Body of pancreas (tissue), 4 donors: Measurements from ENCODE around the gene CLEC9A.

Source experiments
- POLR2A ChIP-seq, 3 donors: fragments of 450-650 bp; IDR thresholded peaks; one replicate each; pipeline ENCODE4 v1.6.1; 2016; ENCODE audit warnings: antibody characterized with exemption in 3 of 3, mild to moderate bottlenecking in 2 of 3
- TF ChIP-seq, protein P1 (sequence below), 7 experiments: fragments of 450-650 bp in 4 of 7; fragments of 200-600 bp in 3 of 7; sonication (generic) in 3 of 7; IDR thresholded peaks; one replicate each; pipeline ENCODE4 v1.5.1; 2016 to 2019; ENCODE audit warnings: antibody characterized with exemption in 7 of 7

DNA sequence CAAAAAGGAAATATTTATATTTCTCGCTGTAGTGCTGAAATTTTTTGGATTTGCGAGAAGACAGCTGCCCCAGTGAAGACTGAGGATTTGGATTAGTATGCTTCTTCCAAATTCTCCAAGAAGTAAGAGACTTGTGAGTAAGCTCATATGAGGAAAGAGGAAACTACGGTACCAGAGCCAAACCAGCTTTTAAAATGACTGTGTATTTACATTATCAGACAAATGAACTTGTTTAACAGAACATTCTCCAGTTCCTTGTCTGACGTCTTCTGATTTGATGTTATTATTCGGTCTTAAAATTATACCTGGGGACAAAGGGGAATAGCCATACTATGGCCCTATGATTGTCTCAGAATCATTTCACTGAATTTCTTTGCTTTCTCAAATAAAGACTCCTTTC is 12.1 kb upstream of the CLEC9A start:
- TF ChIP-seq, protein P1, sequence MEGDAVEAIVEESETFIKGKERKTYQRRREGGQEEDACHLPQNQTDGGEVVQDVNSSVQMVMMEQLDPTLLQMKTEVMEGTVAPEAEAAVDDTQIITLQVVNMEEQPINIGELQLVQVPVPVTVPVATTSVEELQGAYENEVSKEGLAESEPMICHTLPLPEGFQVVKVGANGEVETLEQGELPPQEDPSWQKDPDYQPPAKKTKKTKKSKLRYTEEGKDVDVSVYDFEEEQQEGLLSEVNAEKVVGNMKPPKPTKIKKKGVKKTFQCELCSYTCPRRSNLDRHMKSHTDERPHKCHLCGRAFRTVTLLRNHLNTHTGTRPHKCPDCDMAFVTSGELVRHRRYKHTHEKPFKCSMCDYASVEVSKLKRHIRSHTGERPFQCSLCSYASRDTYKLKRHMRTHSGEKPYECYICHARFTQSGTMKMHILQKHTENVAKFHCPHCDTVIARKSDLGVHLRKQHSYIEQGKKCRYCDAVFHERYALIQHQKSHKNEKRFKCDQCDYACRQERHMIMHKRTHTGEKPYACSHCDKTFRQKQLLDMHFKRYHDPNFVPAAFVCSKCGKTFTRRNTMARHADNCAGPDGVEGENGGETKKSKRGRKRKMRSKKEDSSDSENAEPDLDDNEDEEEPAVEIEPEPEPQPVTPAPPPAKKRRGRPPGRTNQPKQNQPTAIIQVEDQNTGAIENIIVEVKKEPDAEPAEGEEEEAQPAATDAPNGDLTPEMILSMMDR (IDR thresholded peaks at IDR 0.05): no peak
- no peak for TF ChIP-seq POLR2A (IDR thresholded peaks at IDR 0.05)
